ENCODE measurements around the gene SNRPA.
"Not testable (repeated sequence)": the region's sequence is repeated elsewhere in the genome, so short reads cannot be mapped to it uniquely, and the experiment has no call there.

The SNRPA gene

DNA sequence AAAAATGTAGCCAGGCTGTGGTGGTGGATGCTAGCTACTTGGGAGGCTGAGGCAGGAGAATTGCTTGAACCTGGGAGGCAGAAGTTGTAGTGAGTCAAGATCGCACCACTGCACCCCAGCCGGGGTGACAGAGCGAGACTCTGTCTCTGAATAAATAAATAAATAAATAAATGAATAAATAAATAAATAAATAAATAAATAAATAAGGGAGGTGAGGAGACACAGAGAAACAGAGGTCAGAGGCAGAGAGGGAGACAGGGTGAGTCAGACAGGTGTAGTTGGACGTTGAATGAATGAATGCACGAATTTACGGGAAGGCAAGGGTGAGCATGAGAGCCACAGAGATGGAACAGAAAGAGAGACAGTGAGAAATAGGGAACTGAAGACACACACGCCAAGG lies 30.1 kb downstream of the SNRPA start:
- no peak overlapping the region for H3K9ac ChIP-seq (ENCODE audit: low read depth, low read length)
- H2AFZ ChIP-seq (ENCODE audit: low read depth, low read length), result no peak overlapping the region
- no peak for TF ChIP-seq CTCF (IDR thresholded peaks at IDR 0.05; ENCODE audit: borderline replicate concordance, extremely low read depth, low read length, poor library complexity, severe bottlenecking)
- TF ChIP-seq EZH2 (IDR thresholded peaks at IDR 0.05; ENCODE audit: borderline replicate concordance, low read depth, low read length, severe bottlenecking), result no peak
- no peak overlapping the region for H3K4me3 ChIP-seq (ENCODE audit: low read depth in 1 of 2, low read length in 2 of 2)
- no peak overlapping the region for H3K4me2 ChIP-seq (ENCODE audit: insufficient read depth, low read length)
- peaks cover 13% of the 10 kb centered on the region for H3K79me2 ChIP-seq (ENCODE audit: insufficient read depth, low read length)
- peaks cover 8% of the 10 kb centered on the region; the same call in 1 of the 2 replicates for H4K20me1 ChIP-seq (ENCODE audit: insufficient read depth, low read length)
- H3K9me3 ChIP-seq (ENCODE audit: insufficient read depth, low read length, severe bottlenecking), result no peaks in the 10 kb centered on the region
- no peak for DNase-seq
- H3K27ac ChIP-seq (ENCODE audit: low read length), result no peak overlapping the region
- peaks cover 4% of the 10 kb centered on the region; the same call in 1 of the 2 replicates for H3K36me3 ChIP-seq (ENCODE audit: insufficient read depth, low read length)
- no peaks in the 10 kb centered on the region for H3K27me3 ChIP-seq (ENCODE audit: insufficient read depth, low read length, poor library complexity)
- no peak for ATAC-seq (ENCODE audit: insufficient read depth, low read depth)
- peaks cover 21% of the 10 kb centered on the region for H3K4me1 ChIP-seq (ENCODE audit: insufficient read depth, low read length)

GRCh38 chr19:40783711-40784110 lies 32.7 kb downstream of the SNRPA start:
- DNase-seq, result no peak
- Histone ChIP-seq H3K9ac (ENCODE audit: low read depth, low read length) (no peak overlapping the region), H3K9me3 (ENCODE audit: insufficient read depth, low read length, severe bottlenecking) (no peaks in the 10 kb centered on the region), H3K27ac (ENCODE audit: low read length) (no peak overlapping the region), H2AFZ (ENCODE audit: low read depth, low read length) (no peak overlapping the region), H3K4me2 (ENCODE audit: insufficient read depth, low read length) (no peak overlapping the region), H3K79me2 (ENCODE audit: insufficient read depth, low read length) (peaks cover 12% of the 10 kb centered on the region), H3K36me3 (ENCODE audit: insufficient read depth, low read length) (peaks cover 4% of the 10 kb centered on the region; the same call in 1 of the 2 replicates), H3K4me3 (ENCODE audit: low read depth in 1 of 2, low read length in 2 of 2) (no peak overlapping the region), H3K27me3 (ENCODE audit: insufficient read depth, low read length, poor library complexity) (no peaks in the 10 kb centered on the region), H4K20me1 (ENCODE audit: insufficient read depth, low read length) (peaks cover 8% of the 10 kb centered on the region; the same call in 1 of the 2 replicates), H3K4me1 (ENCODE audit: insufficient read depth, low read length) (peaks cover 11% of the 10 kb centered on the region)
- TF ChIP-seq EZH2 (IDR thresholded peaks at IDR 0.05; ENCODE audit: borderline replicate concordance, low read depth, low read length, severe bottlenecking) (no peak), CTCF (IDR thresholded peaks at IDR 0.05; ENCODE audit: borderline replicate concordance, extremely low read depth, low read length, poor library complexity, severe bottlenecking) (no peak)
- no peak for ATAC-seq (ENCODE audit: insufficient read depth, low read depth)

DNA sequence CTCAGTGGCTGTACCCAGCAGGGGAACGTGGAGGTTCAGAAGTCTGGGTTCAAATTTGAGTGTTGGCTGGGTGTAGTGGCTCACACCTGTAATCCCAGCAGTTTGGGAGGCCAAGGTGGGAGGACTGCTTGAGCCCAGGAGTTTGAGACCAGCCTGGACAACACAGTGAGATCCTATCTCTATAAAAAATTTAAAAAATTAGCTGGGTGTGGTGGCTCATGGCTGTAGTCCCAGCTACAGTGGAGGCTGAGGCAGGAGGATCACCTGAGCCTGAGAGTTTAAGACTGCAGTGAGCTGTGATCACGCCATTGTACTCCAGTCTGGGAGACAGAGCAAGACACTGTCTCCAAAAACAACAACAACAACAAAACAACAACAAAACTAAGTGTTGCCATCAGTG lies 33.1 kb downstream of the SNRPA start:
- not testable (repeated sequence) for H3K4me2 ChIP-seq (ENCODE audit: insufficient read depth, low read length); H4K20me1 ChIP-seq (ENCODE audit: insufficient read depth, low read length); H2AFZ ChIP-seq (ENCODE audit: low read depth, low read length); H3K9me3 ChIP-seq (ENCODE audit: insufficient read depth, low read length, severe bottlenecking); H3K36me3 ChIP-seq (ENCODE audit: insufficient read depth, low read length); H3K4me3 ChIP-seq (ENCODE audit: low read depth in 1 of 2, low read length in 2 of 2); H3K79me2 ChIP-seq (ENCODE audit: insufficient read depth, low read length); H3K27ac ChIP-seq (ENCODE audit: low read length); H3K27me3 ChIP-seq (ENCODE audit: insufficient read depth, low read length, poor library complexity); H3K4me1 ChIP-seq (ENCODE audit: insufficient read depth, low read length); H3K9ac ChIP-seq (ENCODE audit: low read depth, low read length); DNase-seq; ATAC-seq (ENCODE audit: insufficient read depth, low read depth)

DNA sequence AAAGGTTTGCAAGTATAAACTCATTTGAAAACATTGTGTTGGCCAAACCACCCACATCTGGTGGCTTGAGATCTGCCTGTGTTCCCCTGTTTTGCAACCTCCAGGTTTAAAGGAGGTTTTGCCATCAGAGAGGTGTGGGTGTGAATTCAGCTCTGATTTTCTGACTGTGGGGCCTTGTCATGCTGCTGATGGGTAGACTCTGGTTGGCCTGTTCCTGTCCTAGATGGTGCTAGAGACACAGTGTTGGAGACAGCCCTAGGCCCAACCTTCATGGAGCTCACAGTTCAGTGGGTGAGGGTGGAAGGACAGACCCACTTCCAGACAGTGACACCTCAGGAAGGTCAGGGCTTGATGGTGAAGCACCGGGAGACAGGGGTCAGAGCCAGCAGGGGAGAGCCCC lies 34.5 kb downstream of the SNRPA start:
- H3K9me3 ChIP-seq (ENCODE audit: insufficient read depth, low read length, severe bottlenecking), result no peaks in the 10 kb centered on the region
- H3K4me3 ChIP-seq (ENCODE audit: low read depth in 1 of 2, low read length in 2 of 2), result no peak overlapping the region
- H3K27ac ChIP-seq (ENCODE audit: low read length), result no peak overlapping the region
- H3K79me2 ChIP-seq (ENCODE audit: insufficient read depth, low read length), result no peaks in the 10 kb centered on the region
- TF ChIP-seq CTCF (IDR thresholded peaks at IDR 0.05; ENCODE audit: borderline replicate concordance, extremely low read depth, low read length, poor library complexity, severe bottlenecking), result no peak
- TF ChIP-seq EZH2 (IDR thresholded peaks at IDR 0.05; ENCODE audit: borderline replicate concordance, low read depth, low read length, severe bottlenecking), result no peak
- no peaks in the 10 kb centered on the region for H3K4me1 ChIP-seq (ENCODE audit: insufficient read depth, low read length)
- ATAC-seq (ENCODE audit: insufficient read depth, low read depth), result no peak
- H4K20me1 ChIP-seq (ENCODE audit: insufficient read depth, low read length), result no peaks in the 10 kb centered on the region
- no peaks in the 10 kb centered on the region for H3K27me3 ChIP-seq (ENCODE audit: insufficient read depth, low read length, poor library complexity)
- no peak overlapping the region for H2AFZ ChIP-seq (ENCODE audit: low read depth, low read length)
- no peak overlapping the region for H3K9ac ChIP-seq (ENCODE audit: low read depth, low read length)
- H3K4me2 ChIP-seq (ENCODE audit: insufficient read depth, low read length), result no peak overlapping the region
- peaks cover 4% of the 10 kb centered on the region; the same call in 1 of the 2 replicates for H3K36me3 ChIP-seq (ENCODE audit: insufficient read depth, low read length)
- DNase-seq, result no peak
